ENCODE measurements around the gene OLFML2A. TPM values are rescaled to one million over a fixed set of nuclear protein-coding genes. Genes with fewer than 3 reads are reported as not detected.

Gene OLFML2A
- total RNA-seq, 1 donor from 2014 or later, result 469 TPM

GRCh38 chr9:124764774-124765438 lies 12.0 kb upstream of the OLFML2A start:
- peaks cover 3% of the 10 kb centered on the region for H3K36me3 Mint-ChIP-seq (ENCODE audit: low read depth)
- no peak overlapping the region for H3K4me3 Mint-ChIP-seq (ENCODE audit: unreplicated experiment)
- no peak overlapping the region for H3K27ac Mint-ChIP-seq (ENCODE audit: unreplicated experiment)
- DNase-seq (ENCODE audit: low spot score), result no peak
- peak; percentile 73 for TF ChIP-seq CTCF (IDR thresholded peaks at IDR 0.05)
- H3K9me3 Mint-ChIP-seq (ENCODE audit: low read depth), result no peaks in the 10 kb centered on the region
- peaks cover 10% of the 10 kb centered on the region for H3K4me1 Mint-ChIP-seq (ENCODE audit: low read depth)
- peaks cover 52% of the 10 kb centered on the region for H3K27me3 Mint-ChIP-seq (ENCODE audit: low read depth)

- Mint-ChIP-seq H3K9me3 (ENCODE audit: low read depth) (no peaks in the 10 kb centered on the region), H3K36me3 (ENCODE audit: low read depth) (peaks cover 3% of the 10 kb centered on the region), H3K4me1 (ENCODE audit: low read depth) (peaks cover 15% of the 10 kb centered on the region), H3K27me3 (ENCODE audit: low read depth) (peaks cover 56% of the 10 kb centered on the region), H3K27ac (ENCODE audit: unreplicated experiment) (no peak overlapping the region), H3K4me3 (ENCODE audit: unreplicated experiment) (no peak overlapping the region)
- no peak for DNase-seq (ENCODE audit: low spot score)
- no peak for TF ChIP-seq CTCF (IDR thresholded peaks at IDR 0.05)
These were observed 11.5 kb upstream of the OLFML2A start for GRCh38 chr9:124765439-124765835.

DNA sequence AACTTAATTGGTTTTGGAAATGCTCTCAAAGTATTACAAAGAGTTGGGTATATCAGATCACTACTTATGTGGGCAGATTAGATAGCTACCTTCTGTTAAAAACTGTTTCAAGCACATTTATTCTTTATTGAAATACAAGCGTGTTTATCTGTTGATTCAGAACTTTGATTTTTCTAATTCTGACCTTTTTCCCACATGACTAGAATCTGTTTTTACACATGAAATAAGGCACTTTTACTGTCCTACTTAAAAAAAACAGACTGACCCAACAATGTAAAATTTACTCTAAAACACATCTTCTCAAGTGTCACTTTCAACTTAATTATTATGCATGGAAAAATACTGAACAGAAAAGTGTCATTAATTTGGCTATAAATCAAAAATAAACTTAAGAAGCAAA lies 10.6 kb upstream of the OLFML2A start:
- no peak overlapping the region for H3K4me3 Mint-ChIP-seq (ENCODE audit: unreplicated experiment)
- no peak for TF ChIP-seq CTCF (IDR thresholded peaks at IDR 0.05)
- no peak overlapping the region for H3K27ac Mint-ChIP-seq (ENCODE audit: unreplicated experiment)
- peaks cover 16% of the 10 kb centered on the region for H3K4me1 Mint-ChIP-seq (ENCODE audit: low read depth)
- peaks cover 3% of the 10 kb centered on the region for H3K36me3 Mint-ChIP-seq (ENCODE audit: low read depth)
- no peaks in the 10 kb centered on the region for H3K9me3 Mint-ChIP-seq (ENCODE audit: low read depth)
- DNase-seq (ENCODE audit: low spot score), result no peak
- H3K27me3 Mint-ChIP-seq (ENCODE audit: low read depth), result peaks cover 54% of the 10 kb centered on the region

- no peak overlapping the region for H3K4me3 Mint-ChIP-seq (ENCODE audit: unreplicated experiment)
- peak; percentile 52 for TF ChIP-seq CTCF (IDR thresholded peaks at IDR 0.05)
- H3K27me3 Mint-ChIP-seq (ENCODE audit: low read depth), result peaks cover 50% of the 10 kb centered on the region
- H3K9me3 Mint-ChIP-seq (ENCODE audit: low read depth), result no peaks in the 10 kb centered on the region
- no peak for DNase-seq (ENCODE audit: low spot score)
- peaks cover 22% of the 10 kb centered on the region for H3K4me1 Mint-ChIP-seq (ENCODE audit: low read depth)
- no peak overlapping the region for H3K27ac Mint-ChIP-seq (ENCODE audit: unreplicated experiment)
- peaks cover 3% of the 10 kb centered on the region for H3K36me3 Mint-ChIP-seq (ENCODE audit: low read depth)
These were observed 9.9 kb upstream of the OLFML2A start for GRCh38 chr9:124766815-124767554.

DNA sequence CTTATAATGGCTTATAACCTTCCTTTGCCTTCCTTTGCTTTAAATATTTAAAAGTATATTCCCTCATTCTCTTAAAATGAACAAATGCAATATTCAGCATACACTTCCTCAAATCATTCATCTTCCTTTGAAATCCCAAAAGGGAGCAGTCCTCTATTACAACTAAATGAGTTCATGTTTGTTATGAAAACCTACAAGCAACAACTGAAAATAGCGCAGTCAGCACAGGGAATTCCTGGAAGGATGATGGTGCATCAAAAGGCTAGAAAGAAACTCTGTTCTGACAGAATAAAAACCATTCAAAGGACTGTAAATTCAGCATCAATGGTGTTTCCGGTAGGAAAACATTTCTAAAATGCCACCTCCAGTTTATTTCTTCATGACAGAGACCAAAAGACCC lies 9.1 kb upstream of the OLFML2A start:
- peaks cover 3% of the 10 kb centered on the region for H3K36me3 Mint-ChIP-seq (ENCODE audit: low read depth)
- no peak for DNase-seq (ENCODE audit: low spot score)
- no peak overlapping the region for H3K4me3 Mint-ChIP-seq (ENCODE audit: unreplicated experiment)
- peaks cover 28% of the 10 kb centered on the region for H3K4me1 Mint-ChIP-seq (ENCODE audit: low read depth)
- H3K27ac Mint-ChIP-seq (ENCODE audit: unreplicated experiment), result no peak overlapping the region
- no peaks in the 10 kb centered on the region for H3K9me3 Mint-ChIP-seq (ENCODE audit: low read depth)
- peaks cover 48% of the 10 kb centered on the region for H3K27me3 Mint-ChIP-seq (ENCODE audit: low read depth)
- TF ChIP-seq CTCF (IDR thresholded peaks at IDR 0.05), result no peak

All from chondrocyte (in vitro differentiated cells).